GM18526 (cell line): ENCODE measurements around the gene PRODH2.

Experiments
- POLR2A ChIP-seq: IDR thresholded peaks from 3 replicates; pipeline ENCODE4 v1.6.1; 2011; ENCODE audit not compliant: insufficient read length; ENCODE audit errors: extremely low read depth

PRODH2 gene

DNA sequence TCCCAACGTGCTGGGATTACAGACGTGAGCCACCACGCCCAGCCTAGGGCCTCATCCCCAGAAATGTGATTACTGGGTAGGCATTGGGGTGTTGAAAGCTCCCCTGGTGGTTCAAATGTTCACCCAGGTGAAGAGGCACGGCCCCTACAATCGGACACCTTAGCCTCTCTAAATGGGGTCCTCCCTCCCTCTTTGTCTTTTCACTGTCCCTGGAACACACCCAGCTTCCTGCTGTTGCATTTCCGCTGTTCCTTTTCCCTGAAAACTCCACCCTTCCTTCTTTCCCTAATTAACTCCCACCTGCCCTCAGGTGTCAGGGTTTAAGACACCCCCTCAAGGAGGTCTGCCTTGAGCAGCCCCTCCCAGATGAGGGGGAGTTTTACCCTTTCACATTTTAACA lies 3.6 kb upstream of the PRODH2 start:
- TF ChIP-seq POLR2A: no peak

DNA sequence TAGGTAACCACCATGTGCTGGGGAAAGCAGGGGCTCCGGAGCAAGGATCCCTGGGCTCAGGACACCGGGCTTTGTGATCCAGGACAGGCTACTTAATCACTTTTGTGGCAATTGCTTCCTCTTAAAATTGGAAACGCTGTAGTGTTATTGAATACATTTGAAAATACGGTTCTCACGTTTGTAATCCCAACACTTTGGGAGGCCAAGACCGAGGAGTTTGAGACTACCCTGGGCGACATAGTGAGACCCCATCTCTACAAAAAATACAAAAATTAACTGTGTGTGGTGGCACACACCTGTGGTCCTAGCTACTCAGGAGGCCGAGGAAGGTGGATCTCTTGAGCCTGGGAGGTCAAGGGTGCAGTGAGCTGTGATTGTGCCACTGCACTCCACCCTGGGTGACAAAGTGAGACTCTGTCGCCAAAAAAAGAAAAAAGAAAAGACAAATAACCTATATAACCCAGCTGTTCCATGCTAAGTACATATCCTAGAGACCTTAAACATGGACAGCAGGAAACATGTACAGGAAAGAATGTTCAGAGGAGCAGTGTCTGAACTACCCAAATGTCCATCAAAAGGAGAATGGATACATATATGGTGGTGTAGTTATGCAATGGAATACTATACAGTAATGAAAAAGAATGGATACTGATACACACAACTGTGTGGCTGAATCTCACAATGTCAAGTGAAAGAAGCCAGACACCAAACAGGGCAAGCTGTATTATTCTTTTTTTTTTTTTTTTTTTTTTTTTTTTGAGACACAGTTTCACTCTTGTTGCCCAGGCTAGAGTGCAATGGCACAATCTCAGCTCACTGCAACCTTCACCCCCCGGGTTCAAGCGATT lies 622 bp upstream of the PRODH2 start:
- no peak for TF ChIP-seq POLR2A

DNA sequence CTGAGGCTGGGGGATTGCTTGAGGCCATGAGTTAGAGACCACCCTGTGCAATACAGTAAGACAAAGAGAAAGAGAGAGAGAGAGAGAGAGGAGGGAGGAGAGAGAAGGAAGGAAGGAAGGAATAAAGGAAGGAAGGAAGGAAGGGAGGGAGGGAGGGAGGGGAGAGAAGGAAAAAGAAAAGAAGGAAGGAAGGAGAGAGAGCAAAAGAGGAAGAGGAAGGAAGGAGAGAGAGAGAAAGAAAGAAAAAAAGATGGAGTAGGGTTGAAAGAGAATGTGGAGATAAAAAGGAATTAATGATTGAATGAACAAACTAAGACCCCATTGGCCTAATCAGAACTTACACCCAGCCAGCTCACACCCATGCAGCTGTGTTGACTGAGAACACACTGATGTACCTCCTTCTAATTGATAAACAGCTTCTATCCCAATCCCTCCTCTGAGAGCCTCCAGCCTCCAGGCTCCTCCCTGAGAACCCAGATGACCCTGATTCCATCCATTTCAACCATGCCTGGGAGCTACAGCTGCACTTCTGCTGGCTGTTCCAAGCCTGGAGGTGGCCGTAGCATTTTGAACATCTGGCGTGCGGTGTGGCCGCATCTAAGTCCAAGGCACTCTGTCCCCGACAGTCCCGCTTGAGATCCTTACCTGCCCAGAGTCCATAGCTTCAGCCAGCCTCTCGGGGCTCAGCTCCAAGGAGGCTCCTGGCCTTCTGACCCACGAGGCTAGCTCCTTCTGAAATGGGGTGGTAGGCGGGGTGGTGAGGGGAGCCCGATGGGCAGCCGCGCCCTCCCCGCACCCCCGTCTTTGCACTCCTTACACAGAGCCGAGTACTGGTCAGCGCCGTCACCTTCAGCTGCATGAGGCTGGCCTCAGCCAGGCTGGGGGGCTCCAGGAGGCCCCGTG lies 1.1 kb downstream of the PRODH2 start:
- TF ChIP-seq POLR2A: no peak

DNA sequence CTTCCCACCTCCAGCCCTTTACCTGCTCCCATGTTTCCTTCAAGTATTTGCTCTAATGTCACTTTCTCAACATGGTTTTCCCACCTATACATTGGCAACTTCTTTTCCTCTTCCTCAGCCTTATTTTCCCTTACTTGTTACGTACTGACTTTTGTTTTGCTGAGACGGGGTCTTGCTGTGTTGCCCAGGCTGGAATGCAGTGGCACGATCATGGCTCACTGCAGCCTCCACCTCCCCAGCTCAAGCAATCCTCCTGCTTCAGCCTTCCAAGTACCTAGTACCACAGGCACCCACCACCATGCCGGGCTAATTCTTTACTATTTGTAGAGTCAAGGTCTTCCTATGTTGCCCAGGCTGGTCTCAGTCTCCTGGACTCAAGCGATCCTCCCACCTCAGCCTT lies 5.0 kb downstream of the PRODH2 start:
- no peak for TF ChIP-seq POLR2A

DNA sequence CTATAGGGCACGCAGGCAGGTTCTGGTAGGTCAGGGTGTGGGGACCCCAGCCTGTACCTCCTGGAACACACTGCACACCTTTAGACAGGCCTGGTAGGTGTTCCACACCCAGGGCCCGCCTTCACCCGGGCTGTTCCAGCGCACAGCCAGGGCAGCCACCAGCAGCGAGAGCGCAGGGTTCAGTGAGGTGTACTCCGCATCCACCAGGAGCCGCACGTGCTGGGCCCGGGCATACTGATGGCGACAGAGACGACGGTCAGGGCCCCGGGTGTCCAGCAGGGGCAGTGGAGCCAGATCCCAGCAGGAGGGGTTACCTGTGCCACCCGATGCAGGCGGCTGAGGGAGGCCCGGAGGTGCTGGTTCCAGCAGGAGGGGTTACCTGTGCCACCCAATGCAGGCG lies 6.0 kb downstream of the PRODH2 start:
- TF ChIP-seq POLR2A: no peak

DNA sequence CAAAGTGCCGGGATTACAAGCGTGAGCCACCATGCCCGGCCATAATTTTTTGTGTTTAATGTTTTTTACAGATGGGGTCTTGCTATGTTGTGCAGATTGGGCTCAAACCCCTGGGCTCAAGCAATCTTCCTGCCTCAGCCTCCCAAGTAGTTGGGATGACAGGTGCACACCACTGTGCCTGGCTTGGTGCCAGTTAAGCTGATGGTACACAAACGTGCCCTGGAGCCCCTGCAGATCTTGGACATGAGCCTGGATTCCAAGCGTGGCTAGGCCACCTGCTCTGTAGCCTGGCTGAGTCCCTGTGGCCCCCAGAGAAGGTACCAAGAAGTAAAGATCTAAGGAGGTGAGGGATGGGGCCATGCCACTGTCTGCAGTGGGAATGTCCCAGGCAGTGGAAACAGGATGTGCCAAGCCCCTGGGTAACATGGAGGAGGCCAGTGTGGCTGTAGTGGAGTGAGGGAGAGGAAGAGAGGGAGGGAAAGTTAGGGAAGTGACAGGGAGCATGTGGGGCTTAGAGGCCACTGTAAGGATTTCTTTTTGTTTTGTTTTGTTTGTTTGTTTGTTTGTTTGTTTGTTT lies 7.0 kb downstream of the PRODH2 start:
- no peak for TF ChIP-seq POLR2A

DNA sequence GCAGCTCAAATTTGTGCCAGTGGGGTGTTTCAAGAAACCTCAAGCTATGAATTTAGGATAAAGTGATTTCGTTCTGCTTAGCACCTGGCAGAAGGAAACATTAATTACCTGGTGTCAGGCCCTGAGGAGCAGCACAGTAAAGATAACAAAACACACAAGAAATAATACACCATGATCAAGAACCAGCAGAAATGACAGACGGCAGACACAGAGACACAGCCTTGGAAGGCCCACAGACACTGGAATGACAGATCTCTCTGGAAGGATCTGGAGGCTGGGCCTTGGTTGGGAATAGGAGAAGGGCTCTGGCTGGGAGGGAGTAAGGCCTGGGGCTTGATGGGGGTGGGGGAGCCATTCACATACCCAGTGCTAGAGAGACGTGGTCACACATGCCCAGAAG lies 10.8 kb downstream of the PRODH2 start:
- TF ChIP-seq POLR2A: no peak

DNA sequence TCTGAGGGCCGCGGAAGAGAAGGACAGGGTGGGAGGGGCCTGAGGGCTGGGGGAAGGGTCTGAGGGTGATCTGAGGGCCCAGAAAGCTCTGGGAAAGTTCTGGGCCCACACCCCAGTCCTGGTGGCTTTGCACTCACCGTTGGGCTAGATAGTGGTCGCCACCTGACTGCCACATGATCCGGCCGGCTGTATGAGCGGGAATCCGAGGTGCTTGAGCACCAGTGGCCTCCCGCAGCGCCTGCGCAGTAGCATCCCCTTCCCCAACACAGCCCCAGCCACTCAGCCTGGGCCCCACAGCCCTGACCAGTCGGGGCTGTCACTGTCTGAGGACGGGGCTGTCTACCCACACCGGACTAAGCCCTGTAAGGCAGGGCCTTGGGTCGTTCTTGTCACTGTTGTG lies 15.0 kb downstream of the PRODH2 start:
- no peak for TF ChIP-seq POLR2A

DNA sequence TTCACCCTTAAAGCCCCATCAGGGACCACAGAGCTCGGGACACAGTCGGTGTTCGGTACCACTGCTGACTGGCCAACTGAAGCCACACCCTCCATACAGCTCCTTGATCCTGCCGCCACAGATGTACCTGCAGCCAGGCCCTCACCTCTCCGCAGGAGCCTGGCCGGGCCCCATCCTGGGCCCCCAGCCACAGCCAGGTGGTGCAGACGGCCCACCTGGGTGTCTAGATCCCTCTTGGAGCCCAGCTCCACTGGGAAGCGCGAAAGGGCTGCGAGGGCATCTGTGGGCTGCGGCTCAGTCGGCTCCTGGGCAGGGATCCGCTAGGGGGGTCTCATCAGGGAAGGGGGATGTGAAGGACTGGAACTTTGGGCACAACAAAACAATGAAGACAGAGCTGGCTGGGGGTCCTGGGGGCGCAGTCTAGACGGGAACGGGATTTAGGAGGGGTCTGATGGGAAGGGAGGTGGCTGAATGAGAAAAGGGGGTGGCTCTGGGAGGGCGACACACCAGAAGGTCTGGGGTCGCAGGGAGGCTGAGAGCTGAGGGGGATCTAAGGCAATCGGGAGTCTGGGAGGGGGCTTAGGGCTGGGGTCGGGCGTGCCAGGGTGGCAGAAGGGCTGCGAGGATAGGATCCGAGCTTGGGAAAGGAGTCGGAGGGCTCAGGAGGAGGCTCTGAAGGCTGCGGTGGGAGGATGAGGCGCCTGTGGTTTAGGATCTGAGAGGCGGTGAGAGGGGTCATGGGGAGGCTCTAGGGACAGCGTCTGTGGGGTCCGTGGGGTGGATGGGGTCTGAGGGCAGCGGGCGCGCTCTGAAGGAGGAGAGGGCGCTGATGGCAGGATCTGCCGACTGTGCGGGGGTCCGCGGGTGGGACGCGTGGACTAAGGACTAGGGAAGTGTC lies 15.8 kb downstream of the PRODH2 start:
- no peak for TF ChIP-seq POLR2A

DNA sequence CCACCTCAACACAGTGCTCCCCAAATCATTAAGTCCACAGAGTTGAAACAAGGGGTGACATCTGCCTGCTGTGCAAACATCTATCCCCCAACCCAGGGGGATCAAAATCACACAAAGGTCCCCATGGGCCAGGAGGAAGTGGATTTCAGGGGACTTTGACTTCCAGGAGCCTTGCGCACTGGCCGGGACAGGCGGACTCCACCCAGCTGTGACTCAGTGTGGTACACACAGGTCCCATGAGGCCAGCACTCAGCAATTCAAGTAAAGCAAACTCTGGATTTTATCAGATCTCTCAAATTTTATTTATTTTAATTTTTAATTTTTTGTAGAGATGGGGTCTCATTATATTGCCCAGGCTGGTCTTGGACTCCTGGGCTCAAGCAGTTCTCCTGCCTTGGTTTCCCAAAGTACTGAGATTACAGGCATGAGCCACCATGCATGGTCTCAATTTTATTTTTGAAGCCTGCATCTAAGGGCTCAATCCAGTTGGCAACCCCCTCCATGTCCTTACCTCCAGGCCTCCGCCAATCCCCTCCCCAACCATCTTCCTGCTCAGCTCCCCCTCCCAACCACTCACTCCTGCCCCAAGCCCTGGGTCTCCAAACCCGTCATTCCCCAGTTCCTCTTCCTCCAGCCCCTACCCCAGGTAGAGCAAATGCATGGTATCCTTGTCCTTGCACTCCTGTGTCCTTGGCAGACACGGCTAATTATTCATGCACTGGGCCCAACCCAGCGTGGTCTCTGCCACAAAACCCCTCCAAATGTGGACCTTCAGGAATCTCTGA lies 19.1 kb downstream of the PRODH2 start:
- TF ChIP-seq POLR2A: no peak

DNA sequence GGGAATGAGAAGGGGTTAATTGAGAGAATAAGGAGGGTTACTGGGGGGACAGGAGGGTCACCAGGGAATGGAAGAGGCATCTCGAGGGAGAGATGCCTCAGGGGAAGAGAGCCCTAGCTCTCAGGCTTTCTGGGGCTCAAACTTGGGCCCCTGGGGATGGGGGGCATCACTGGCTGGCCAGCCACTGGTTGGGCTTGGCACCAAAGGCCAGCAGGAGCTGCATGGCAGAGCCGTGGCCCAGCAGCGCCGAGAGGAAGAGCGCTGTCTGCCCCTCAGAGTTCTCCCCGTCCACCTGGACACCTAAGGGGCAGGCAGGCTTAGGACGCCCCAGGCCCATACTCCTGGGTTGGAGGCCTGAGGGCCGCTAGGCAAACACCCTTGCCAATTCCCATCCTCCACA lies 19.8 kb downstream of the PRODH2 start:
- no peak for TF ChIP-seq POLR2A

DNA sequence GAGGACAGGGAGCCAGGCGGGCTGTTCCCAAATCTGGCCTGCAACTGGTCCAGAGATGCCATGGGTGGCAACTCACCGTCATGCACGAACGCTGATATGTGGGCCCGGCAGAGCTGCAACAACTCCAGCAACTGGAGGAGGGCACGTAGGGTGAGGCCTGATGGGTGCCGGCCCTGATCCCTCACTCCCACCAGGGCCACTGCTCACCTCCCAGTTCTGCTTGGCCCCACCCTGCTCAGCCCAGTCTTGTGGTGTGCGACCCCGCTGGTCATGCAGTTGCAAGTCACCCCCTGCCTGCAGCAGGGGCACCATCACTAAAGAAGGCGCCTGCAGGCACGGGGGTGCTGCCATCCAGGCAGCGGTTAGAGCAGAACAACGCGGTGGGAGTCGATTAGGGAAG lies 20.3 kb downstream of the PRODH2 start:
- TF ChIP-seq POLR2A: no peak

DNA sequence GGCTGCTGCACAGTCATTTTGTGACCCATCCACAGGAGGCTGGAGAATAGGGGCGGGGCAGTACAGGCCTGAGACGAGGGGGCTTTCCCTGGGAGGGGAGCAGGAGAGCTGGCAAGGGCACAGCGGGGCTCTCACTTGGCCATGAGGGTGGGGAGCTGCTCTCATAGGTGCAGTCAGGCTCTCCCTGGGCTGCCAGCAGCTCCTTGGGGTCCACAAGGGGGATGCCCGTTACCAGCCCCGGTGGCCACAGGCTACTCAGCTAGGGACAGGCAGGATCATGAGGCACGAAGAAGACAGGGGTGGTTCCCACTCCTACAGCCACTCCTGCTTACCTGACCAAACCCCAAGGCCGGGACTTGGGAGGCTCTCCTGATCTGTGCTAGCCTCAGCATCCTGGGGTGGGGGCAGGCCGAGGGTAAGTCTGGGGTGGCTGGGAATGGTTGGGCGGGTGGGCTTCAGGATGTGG lies 20.8 kb downstream of the PRODH2 start:
- TF ChIP-seq POLR2A: no peak
